ENCODE data around the gene PLXNA4.
A peak's percentile ranks its signal among the peaks of the same experiment; 100 is the strongest.

Gene PLXNA4

DNA sequence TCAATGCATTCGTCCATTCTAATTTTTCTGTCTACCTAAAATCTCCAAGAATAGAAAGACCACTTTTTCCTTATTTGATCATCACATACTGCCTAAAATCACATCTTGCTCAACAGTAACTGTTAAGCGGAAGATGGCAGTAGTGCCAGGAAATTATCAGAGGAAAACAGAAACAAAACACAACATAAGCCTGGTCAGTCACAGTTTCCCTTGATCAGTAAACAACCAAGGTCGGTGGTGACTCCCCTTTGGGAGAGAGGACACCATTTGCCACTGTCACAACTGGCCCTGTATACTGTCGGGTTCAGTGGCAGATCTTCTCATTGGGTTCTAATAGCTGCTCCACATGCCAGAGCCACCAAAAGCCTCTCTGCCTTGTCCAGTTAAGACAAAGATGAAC, 106.6 kb downstream of the PLXNA4 start:
- DNase-seq (ENCODE audit: low spot score), result no peak

DNA sequence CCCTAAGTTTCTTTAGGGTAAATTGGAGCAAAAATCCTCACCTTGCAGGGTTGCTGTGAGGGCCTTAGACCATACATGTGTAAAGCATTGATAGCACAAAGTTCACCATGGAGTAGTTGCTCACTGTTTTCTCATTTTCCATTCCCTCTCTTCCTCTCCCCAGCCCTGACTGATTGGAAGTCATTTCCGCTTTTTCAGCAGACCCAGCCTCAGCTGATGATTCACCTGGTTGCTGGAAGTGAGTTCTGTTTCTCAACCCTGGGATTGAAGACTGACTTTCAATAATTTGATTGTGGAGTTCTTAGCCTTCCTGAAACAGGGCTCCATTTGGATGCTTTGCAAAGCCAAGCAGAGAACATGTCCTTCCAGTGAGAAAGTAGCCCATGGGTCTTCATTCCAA, 107.0 kb downstream of the PLXNA4 start:
- DNase-seq (ENCODE audit: low spot score), result no peak

DNA sequence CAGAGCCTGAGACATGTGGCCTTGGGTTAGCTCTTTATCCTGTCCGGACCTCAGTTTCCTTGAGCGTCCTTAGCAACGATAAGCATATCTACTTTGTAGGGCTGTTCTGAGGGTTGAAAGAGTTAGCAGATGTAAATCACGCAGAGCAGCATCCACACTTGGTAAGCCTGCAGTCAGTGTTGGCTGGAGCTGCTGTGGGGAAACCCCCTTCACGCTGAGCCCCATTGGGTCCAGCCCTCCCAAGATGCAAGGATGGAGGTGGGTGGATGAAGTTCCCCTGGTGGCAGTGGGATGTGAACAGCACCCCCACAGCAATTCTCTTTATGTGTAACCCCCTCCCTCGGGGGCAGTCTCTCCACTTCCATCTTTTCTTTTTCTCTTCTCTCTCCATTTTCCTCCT, 109.9 kb downstream of the PLXNA4 start:
- DNase-seq (ENCODE audit: low spot score), result no peak

DNA sequence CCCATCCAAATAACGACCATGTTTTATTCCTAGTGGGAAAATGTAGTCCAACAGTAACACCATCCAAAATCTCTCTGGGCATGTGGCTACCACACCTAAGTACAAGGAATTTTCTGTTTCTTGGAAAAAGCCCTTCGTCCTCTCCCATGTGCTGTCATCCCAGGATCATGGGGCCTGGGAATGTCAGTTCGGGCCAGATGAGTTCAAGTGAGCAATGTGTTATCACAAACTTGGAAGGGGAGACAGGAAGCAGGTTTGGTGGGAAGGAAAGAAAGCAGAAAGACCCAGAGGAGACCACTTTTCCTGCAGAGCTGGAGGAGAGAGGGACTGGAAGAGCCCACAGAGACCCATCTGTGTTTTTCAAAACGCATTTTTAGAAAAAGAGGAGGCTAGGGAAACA, 110.8 kb downstream of the PLXNA4 start:
- no peak for DNase-seq (ENCODE audit: low spot score)

DNA sequence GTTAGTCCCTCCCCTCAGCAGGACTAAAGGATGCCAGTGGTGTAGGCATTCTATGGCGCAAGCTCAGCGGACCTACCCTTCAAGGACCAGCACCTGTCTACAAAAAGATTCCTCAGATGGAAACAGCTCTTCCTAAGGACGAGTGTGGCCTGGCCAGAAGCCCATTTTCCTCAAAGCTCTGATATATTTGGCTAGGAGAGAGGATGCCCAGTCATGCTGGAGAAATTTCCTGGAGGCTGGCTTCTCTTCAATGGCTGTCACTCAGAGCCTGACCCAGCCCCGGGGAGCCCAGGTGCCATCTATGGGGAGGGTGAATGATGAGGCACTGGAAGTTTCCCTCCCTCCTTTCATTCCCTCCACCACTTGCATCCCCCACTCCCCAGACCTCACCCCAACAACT, 111.5 kb downstream of the PLXNA4 start:
- DNase-seq (ENCODE audit: low spot score), result peak; percentile 66

DNA sequence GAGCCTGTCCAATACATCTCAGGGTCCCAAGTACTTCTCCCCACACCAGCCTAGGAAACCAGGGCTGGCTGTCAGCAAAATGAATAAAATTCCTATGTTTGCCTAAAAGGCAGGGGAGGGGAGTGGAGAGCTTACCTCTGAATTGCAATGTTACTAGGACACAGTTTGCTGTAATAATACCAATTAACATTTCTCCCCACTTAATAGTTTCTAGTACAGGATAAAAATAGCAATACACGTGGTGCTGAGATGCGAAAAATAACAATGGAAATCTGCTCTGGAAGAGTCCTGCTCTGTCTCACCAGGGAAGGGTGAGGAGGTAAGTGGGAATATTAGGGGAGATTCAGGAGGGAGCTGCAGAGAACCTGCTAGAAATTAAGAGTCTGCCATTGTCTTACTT, 112.3 kb downstream of the PLXNA4 start:
- no peak for DNase-seq (ENCODE audit: low spot score)

DNA sequence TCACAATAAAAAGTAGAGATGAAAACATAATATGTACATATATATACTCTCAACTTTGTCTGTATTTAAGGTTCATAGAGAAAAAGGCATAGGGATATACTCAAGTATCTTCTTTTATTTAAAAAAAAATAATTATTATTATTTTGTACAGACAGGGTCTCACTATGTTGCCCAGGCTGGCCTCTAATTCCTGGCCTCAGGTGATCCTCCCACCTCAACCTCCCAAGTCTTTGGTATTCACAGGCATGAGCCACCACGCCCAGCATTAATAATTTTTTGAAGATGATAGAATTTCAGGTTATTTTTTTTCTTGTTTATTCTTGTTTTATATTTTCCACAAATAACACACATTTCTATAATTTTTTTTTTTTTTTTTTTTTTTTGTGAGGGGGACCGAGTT, 113.8 kb downstream of the PLXNA4 start:
- no peak for DNase-seq (ENCODE audit: low spot score)

DNA sequence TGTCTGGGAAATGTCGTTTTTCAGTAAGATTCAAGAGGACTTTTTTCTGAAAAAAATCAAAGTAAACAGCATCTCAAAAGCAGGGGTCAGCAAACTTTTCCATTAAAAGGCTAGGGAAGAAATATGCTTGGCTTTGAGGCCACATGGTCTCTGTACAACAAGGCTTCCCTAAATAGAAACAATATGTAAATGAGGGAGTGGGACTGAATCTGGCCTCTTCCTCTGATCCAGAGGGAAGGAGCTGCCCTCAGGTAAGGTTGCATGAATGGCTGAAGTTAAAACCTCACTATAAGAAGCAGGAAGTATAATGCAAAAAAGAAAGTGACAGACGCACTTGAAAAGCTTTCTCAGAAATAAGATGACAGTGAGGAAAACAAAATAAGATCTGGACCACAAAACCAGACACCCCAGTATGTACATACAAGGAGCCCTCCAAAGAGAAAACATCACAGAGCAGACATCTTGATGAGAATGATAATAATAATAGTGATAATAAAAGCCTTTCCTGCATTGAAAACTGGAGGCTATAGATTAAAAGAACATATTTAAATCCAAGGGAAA, 115.2 kb downstream of the PLXNA4 start:
- DNase-seq (ENCODE audit: low spot score), result no peak

DNA sequence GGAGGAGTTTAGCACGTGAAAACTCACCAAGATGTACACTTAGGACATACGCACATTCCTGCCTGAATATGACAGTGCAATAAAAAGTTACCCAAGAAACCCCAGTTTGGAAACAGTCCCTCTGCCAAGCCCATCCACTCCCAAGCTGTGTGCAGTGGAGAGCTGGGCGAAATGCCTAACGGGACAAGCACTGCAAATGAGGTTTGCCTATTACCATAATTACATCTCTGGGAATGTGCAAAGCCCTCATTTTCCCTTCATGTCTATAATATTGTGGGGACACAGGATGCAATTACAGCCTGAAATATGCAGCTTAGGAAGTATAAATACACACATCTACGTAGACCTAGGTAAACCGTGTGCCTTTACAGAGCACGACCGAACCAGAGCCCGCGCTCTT, 117.5 kb downstream of the PLXNA4 start:
- DNase-seq (ENCODE audit: low spot score), result no peak

DNA sequence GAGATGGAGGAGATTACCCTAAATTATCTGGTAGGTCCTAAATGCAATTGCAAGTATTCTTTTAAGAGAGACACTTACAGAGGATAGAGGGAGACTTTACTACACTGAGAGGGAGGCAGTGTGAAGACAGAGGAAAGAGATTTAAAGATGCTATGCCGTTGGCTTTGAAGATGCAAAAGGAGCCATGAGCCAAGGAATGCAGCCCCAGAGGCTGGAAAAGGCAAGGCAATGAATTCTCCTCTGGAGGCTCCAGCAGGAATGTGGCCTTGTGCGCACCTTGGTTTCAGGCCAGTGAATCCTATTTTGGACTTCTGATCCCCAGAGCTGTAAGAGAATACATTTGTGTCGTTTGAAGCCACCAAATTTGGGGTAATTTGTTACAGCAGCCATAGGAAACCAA, 118.6 kb downstream of the PLXNA4 start:
- DNase-seq (ENCODE audit: low spot score), result no peak

DNA sequence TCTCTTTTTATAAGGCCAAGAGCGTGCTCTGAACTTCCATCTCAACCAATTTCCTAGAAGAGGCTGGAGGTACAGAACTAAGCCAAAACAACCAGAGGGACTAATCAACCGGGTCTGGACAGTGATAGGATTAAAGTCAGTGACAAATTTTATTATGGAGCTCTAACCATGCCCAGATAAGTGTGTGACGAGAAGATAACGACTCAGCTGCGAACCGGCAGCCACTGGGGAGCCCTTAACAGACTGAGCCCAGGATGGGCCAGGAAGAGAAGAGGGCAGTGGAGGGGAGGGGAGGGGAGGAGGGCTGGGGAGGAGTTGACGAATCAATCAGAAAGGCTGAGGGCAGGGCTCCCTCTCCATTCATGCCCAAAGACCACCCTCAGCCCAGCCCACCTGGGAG, 119.9 kb downstream of the PLXNA4 start:
- no peak for DNase-seq (ENCODE audit: low spot score)

DNA sequence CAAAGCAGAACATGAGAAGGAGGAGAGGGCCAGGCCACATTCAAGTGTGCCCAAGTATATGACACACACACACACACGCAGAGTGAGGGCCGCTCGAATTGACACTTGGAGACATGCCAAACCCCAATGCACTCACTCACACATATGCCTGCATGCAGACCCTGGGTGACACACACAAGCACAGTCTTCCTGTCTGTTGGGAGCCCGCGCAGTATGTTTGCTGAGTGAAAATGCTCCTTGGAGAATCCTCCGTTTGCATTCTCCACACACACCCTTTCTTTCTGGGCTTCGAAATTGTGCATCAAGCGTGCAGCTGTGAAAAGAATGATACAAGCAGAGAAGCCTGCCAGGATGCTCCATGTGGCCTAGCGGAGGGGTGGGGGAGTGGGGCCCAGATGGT, 120.9 kb downstream of the PLXNA4 start:
- DNase-seq (ENCODE audit: low spot score), result no peak

DNA sequence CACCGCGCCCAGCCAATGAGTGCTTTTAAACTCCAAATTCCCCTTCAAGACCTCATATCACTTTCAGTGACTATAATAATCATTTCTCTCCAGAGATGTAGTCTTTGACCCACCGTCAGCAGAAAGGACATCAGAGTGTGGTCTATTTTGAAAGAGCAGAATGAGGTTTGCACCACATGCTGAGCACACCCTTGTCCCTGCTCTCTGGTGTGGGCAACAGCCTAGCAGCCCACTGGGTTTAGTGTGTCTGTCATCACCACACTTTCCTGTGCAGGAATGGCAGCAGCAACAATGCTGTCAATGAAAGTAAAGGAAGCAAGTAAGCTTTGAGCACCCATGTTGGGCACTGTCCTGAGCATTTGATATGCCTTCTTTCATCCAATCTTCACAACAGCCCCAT, 122.4 kb downstream of the PLXNA4 start:
- no peak for DNase-seq (ENCODE audit: low spot score)

DNA sequence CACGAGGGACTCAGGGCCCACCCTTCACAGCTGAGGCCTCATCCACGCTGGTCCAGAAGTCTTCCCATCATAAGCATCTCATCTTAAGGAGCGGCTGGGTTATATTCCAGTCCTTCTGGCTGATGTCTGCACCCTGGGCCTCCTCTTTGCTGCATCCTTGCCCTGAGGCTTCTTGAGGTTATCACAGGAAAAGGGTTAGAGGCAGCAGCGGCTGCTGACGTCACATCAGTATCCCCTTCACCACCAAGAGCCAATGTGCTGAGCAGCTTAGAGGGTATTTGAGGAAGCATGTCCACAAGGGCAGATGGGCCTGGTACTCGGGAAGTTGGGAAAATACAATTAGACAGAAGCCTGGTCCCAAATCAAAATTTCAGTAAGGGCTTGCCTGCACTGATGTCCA, 125.1 kb downstream of the PLXNA4 start:
- DNase-seq (ENCODE audit: low spot score), result no peak

DNA sequence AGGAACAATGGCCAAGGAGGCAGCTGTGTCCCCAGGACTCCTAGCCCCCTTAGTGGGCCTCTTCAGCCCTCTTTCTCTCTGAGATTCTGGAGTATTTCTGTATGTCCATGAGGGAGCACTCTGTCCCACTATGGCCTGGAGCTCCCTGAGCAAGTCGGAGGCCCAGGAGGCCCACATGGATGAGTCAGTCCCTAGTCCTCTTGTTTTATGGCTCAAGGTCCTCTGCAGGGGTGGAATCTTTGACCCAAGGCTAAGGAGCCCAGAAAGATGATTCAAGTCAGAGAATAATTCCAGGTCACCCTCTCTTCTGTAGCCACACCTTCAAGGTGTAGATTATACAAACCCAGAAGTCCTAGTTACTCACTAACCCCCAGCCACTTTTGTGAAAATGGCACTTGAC, 125.6 kb downstream of the PLXNA4 start:
- no peak for DNase-seq (ENCODE audit: low spot score)

DNA sequence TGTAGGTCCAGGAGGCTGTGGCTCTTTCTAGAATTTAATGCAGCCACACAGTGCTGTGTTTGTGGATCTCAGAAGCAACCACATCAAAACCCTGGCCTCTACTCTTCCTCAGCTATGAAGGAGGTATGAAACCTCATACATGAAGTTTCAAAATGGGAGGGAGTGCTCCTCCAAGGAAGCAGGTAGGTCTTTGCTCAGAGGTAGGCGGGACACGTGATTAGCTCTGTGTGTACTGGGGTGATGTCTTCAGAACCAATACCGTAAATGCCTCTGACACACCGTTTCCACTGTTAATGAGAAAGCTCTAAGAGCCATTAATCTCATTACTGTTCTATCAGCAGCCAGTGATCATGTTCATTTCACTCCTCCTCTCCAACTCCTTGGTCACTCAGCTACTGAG, 126.1 kb downstream of the PLXNA4 start:
- no peak for DNase-seq (ENCODE audit: low spot score)

DNA sequence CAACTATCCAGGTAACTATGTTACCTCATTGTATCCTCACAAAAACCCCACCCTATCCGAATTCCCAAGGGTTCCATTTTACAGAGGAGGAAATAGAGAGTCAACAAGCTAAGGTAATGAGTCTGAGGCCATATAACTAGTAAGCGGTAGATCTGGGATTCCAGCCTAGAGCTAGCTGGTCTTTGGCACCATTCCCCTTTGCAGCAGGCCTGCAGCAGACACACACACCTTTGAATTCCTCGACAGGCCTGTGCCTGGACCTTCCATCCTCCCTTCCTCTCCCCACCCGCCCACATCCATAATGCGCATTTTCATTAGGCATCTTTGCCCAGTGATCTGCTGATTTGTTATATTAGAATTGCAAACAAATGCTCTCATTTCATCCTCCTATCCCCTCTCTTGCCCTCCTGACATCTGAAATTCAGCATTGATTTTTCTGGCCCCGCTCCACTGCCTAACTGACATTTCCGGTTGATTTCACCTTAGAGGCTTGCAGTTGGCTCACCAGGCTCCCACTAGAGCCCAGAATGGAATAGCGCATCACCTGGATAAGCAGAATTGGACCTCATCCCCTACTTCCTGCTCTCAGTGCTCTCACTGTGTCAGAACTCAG, 129.5 kb downstream of the PLXNA4 start:
- no peak for DNase-seq (ENCODE audit: low spot score)

DNA sequence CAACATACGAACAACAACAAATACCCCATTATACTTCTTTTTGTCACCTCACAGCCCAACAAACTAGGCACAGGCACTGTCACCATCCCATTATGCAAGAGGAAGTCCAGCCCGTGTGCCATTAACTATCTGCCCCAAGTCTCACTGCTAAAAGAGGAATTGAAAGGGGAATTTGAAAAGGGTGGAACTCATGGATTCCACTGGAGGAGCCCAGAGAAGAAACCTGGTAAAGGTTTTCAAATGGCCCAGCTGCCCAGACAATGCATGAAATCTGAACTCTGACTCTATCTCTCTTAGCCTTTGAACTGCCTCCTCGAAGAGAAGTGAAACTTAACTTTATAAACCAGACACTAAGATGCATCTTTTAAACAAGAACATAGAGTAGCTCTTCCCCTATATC, 130.0 kb downstream of the PLXNA4 start:
- DNase-seq (ENCODE audit: low spot score), result no peak

DNA sequence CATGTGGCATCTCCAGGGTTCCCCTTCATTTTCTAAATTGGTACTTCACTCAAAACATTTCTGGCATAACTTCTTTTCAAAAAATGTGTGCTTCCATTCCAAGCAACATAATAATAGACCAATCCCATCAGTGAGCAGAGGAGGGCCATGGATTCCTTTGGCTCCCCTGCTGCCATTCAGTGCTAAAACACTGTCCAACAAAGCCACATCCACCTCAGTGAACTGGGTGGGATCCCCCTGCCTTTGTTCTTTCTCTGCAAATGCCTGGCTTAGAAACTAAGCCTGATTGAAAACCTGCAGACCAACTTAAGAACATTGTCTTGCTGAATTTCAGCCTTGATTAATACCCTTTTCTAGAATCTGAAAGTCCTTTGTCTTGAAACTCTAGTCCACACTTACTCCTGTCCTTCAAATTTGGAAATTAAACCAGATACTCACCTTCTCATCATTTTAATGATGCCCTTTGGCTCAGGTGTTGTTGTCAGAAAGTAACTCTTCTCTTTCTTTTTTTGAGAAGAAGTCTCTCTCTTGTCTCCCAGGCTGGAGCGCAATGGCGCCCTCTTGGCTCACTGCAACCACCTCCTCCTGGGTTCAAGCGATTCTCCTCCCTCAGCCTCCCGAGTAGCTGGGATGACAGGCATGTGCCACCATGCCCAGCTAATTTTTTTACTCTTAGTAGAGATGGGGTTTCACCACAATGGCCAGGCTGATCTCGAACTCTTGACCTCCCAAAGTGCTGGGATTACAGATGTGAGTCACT, 132.3 kb downstream of the PLXNA4 start:
- no peak for DNase-seq (ENCODE audit: low spot score)

DNA sequence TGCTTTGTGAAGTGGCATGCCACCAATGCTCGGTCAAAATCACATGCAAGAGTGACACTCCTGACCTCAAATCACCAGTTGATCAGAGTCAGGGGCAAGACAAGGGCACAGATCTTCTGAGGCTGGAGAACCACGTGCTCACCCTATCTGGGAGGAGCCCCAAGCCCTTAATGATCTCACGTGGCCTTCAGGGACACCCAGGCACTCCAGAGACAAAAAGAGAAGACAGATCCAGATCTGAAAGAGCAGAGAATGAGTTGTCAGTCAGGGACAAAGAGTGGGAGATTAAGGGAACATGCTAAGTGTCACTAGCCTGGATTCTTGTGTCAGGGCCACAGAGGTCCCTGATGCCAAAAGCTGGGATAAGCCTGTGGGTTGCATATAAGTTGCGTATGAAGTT, 134.3 kb downstream of the PLXNA4 start:
- DNase-seq (ENCODE audit: low spot score), result no peak

DNA sequence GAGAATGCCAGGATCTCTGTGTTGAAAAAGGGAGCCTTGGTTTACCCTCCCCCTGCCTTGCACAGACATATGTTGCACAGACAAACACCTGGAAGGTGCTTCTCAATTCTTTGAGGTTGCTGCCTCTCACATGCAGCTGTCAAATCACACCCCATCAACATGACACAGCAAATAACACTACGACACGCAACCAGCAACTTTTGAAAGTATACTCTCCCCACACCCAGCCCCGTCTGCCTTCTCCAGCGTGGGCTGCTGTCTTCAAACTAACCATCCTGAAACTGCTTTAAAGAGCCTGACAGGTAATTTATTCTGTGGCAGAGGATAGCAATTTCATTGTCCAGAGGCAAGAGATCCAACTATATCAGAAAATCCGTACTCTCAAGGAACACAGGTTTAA, 136.1 kb downstream of the PLXNA4 start:
- no peak for DNase-seq (ENCODE audit: low spot score)

DNA sequence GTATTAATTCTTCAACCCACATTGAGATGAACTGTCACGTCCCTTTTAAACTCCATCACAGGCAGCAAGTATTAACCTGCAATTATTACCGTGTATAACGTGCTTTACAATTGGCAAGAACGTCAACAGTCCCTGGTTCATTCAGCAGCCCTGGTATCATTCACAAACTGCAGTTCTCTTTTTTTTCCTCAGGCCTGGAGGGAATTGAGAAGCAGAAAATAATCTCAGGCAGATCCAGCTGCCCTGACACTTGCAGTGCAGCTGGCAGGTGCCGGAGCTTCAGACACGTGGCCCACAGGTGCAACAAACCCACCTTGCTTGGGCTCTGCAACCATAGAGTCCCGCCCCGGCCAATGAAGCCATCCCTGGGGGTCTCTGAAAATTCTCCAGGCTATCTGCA, 137.3 kb downstream of the PLXNA4 start:
- no peak for DNase-seq (ENCODE audit: low spot score)

DNA sequence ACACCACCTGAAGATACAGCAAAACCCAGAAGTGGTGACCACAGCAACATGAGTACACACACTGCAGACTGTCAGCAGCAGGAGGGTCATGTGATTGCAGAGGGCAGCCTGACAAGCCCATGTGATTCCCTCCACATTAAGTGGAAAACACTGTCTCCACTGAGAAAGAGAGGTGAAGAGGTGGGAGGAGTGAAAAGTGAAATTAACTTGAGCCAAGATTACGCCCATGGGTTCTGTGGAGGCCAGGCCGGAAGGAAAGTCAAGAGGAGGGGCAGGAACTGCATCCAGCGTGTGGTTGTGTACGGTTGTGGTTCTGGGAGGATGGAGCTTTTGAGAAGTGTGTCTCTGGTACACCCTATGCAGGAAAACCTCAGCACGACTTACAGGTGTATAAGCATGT, 138.5 kb downstream of the PLXNA4 start:
- DNase-seq (ENCODE audit: low spot score), result no peak

DNA sequence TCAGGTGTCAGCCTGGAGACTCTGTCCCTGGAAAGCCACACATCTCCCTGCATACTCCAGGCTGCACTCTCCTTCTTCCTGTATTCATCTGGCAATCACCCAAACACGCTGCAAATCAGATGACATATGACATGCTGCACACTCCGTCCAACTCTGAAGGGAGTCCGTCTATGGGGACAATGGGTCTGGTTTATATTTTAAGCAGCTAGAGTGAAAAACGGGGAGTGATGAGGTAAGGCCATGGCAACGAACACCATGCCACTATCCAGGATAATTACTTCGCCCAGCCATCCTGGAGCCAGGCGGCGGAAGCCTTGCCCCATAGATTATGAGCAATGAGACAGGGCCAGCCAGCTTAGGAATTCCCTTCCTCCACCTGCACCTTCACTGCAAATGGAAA, 140.1 kb downstream of the PLXNA4 start:
- DNase-seq (ENCODE audit: low spot score), result peak; percentile 83
